Activated naive CD8-positive, alpha-beta T cell treated with anti-CD3 and anti-CD28 coated beads for 36 hours (primary cell): ENCODE data around the gene HECTD1. TPM values are rescaled to one million over a fixed set of nuclear protein-coding genes. Genes with fewer than 3 reads are reported as not detected.
"Not testable (repeated sequence)": the region's sequence is repeated elsewhere in the genome, so short reads cannot be mapped to it uniquely, and the experiment has no call there.

ENCODE experiments used
- DNase-seq: peaks from one replicate; pipeline ENCODE4 v3.0.0; 2021
- H3K27ac Mint-ChIP-seq: one replicate; pipeline ENCODE4 v1.8.0; 2022; ENCODE audit warnings: mild to moderate bottlenecking, moderate library complexity, mixed read lengths
- H3K27me3 Mint-ChIP-seq: one replicate; pipeline ENCODE4 v1.8.0; 2022; ENCODE audit warnings: mild to moderate bottlenecking, mixed read lengths
- H3K36me3 Mint-ChIP-seq: one replicate; pipeline ENCODE4 v1.8.0; 2021; ENCODE audit warnings: mild to moderate bottlenecking, mixed read lengths
- H3K4me1 Mint-ChIP-seq: one replicate; pipeline ENCODE4 v1.8.0; 2021; ENCODE audit warnings: mixed read lengths
- H3K4me3 Mint-ChIP-seq: one replicate; pipeline ENCODE4 v1.8.0; 2022; ENCODE audit warnings: mild to moderate bottlenecking, moderate library complexity, mixed read lengths
- H3K9me3 Mint-ChIP-seq: one replicate; pipeline ENCODE4 v1.8.0; 2022; ENCODE audit warnings: mixed read lengths
- total RNA-seq, 2 experiments: library from RNA; stranded (reverse); gene quantifications; one replicate each; pipeline ENCODE4 v1.2.3, GENCODE V29; 2021

Gene HECTD1
- total RNA-seq, 2 experiments from 2014 or later: 78.6 to 89.2 TPM

DNA sequence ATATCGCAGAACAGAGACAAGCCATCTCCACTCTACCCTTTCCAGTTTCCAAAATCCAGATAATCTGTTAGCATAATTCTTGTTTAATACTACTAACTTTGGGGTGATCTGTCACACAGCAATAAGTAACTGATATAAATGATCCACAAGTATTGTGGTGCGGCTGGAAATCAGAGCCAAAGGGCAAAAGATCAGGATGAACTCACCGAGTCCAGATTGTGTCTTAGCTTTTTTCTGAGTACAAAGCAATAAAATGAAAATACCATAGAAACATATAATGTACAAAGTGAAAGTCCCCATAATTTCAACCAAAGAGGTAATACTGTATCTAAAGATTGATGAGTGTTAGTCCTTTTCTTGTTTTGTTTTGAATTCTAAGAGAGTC lies 17.4 kb downstream of the HECTD1 start:
- no peak overlapping the region for H3K27ac Mint-ChIP-seq
- H3K4me3 Mint-ChIP-seq: no peak overlapping the region
- DNase-seq: no peak
- H3K4me1 Mint-ChIP-seq: peaks cover 31% of the 10 kb centered on the region
- H3K9me3 Mint-ChIP-seq: no peaks in the 10 kb centered on the region
- peaks cover 32% of the 10 kb centered on the region for H3K36me3 Mint-ChIP-seq
- no peaks in the 10 kb centered on the region for H3K27me3 Mint-ChIP-seq

- H3K27ac Mint-ChIP-seq: no peak overlapping the region
- H3K9me3 Mint-ChIP-seq: no peaks in the 10 kb centered on the region
- H3K4me3 Mint-ChIP-seq: no peak overlapping the region
- DNase-seq: no peak
- peaks cover 34% of the 10 kb centered on the region for H3K36me3 Mint-ChIP-seq
- H3K4me1 Mint-ChIP-seq: peaks cover 25% of the 10 kb centered on the region
- no peaks in the 10 kb centered on the region for H3K27me3 Mint-ChIP-seq
These were observed 18.0 kb downstream of the HECTD1 start for GRCh38 chr14:31189346-31190218.

DNA sequence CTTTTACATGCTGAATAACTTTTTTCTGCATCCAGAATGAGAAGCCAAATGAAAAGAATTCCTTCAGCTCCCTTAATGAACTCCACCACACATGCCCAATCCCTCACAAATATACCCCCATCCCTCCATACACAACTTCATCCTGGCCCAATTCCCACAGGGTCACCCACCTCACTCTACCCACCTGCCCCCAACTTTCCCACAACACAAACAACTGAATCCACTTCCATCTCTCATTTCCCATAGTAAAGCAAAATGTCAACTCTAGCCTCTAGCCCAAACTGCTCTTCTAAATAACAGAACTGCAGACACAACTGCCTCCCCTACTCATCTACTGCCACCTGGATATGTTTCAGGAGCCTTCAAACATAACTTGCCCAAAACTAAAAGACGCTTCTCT lies 18.8 kb downstream of the HECTD1 start:
- no peaks in the 10 kb centered on the region for H3K9me3 Mint-ChIP-seq
- no peak for DNase-seq
- peaks cover 31% of the 10 kb centered on the region for H3K36me3 Mint-ChIP-seq
- no peaks in the 10 kb centered on the region for H3K27me3 Mint-ChIP-seq
- no peak overlapping the region for H3K27ac Mint-ChIP-seq
- H3K4me1 Mint-ChIP-seq: peaks cover 19% of the 10 kb centered on the region
- no peak overlapping the region for H3K4me3 Mint-ChIP-seq

DNA sequence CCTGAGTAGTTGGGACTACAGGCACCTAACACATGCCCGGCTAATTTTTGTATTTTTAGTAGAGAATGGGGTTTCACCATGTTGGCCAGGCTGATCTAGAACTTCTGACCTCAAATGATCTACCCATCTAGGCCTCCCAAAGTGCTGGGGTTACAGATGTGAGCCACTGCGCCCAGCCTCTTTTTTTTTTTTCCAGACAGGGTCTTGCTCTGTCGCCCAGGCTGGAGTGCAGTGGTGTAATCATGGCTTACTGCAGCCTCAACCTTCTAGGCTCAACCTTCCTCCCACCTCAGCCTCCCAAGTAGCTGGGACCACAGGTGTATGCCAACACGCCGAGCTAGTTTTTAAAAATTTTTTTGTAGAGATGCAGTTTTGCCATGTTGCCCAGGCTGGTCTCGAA lies 25.6 kb downstream of the HECTD1 start:
- not testable (repeated sequence) for H3K9me3 Mint-ChIP-seq, H3K4me3 Mint-ChIP-seq, H3K27ac Mint-ChIP-seq, H3K27me3 Mint-ChIP-seq, DNase-seq, H3K4me1 Mint-ChIP-seq
- H3K36me3 Mint-ChIP-seq: peaks cover 16% of the 10 kb centered on the region

DNA sequence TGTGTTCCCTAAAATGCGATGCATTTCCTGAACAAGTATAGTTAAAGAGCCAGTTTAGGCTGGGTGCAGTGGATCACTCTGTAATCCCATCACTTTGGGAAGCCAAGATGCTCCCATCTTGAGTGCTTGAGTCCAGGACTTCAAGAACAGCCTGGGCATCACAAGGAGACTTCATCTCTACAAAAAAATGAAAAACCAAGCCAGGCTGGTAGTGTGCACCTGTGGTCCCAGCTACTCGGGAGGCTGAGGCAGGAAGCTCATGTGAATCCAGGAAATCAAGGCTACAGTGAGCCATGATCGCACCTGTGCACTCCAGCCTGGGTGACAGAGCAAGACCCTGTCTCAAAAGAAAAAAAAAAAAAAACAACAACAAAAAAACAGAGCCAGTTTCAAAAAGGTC lies 26.3 kb downstream of the HECTD1 start:
- DNase-seq: no peak
- no peaks in the 10 kb centered on the region for H3K4me1 Mint-ChIP-seq
- peaks cover 18% of the 10 kb centered on the region for H3K36me3 Mint-ChIP-seq
- H3K27ac Mint-ChIP-seq: no peak overlapping the region
- H3K27me3 Mint-ChIP-seq: no peaks in the 10 kb centered on the region
- no peak overlapping the region for H3K4me3 Mint-ChIP-seq
- H3K9me3 Mint-ChIP-seq: no peaks in the 10 kb centered on the region

GRCh38 chr14:31180299-31181051 lies 27.1 kb downstream of the HECTD1 start:
- H3K27ac Mint-ChIP-seq: no peak overlapping the region
- no peaks in the 10 kb centered on the region for H3K9me3 Mint-ChIP-seq
- no peak for DNase-seq

GRCh38 chr14:31174433-31174832 lies 33.2 kb downstream of the HECTD1 start:
- H3K4me1 Mint-ChIP-seq: no peaks in the 10 kb centered on the region
- H3K4me3 Mint-ChIP-seq: no peak overlapping the region
- H3K27ac Mint-ChIP-seq: no peak overlapping the region
- no peaks in the 10 kb centered on the region for H3K9me3 Mint-ChIP-seq
- H3K27me3 Mint-ChIP-seq: no peaks in the 10 kb centered on the region
- no peak for DNase-seq
- peaks cover 22% of the 10 kb centered on the region for H3K36me3 Mint-ChIP-seq

More at GRCh38 chr14:31180299-31181051, 27.1 kb downstream of the HECTD1 start:
- peaks cover 11% of the 10 kb centered on the region for H3K36me3 Mint-ChIP-seq
- no peaks in the 10 kb centered on the region for H3K4me1 Mint-ChIP-seq
- no peak overlapping the region for H3K4me3 Mint-ChIP-seq
- H3K27me3 Mint-ChIP-seq: no peaks in the 10 kb centered on the region

DNA sequence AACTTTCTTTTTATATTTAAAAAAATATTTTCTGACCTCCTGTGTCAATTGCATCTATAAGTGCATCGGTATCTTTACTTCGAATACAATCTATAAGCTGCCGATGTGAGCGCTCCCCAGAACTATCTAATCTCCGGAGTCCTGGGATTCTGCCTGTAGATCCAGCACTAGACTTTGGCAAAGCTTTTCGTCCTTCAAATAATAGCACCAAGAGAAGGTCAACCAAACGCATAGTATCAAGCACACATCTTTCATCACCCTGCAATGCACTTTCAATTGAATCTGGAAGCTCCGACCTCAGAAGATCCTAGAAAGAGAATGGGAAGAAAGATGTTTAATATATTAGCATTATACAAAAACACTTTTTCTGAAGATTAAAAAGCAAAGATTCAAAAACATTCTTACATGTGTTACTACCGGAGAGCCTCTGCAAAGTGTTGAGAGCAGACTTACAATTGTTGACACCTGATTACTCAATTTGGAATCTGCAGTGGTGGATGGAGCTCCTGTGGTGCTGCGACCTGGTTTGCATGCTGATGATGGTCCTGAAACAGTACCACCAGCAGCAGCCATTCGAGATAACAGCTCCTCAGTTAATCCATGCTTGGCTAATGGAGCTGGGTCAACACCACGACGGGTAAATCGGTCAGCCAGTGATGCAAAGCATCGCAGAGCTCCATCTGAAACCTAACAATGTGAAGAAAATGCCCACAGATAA lies 34.3 kb downstream of the HECTD1 start:
- Mint-ChIP-seq H3K9me3 (no peaks in the 10 kb centered on the region), H3K36me3 (peaks cover 22% of the 10 kb centered on the region), H3K4me1 (no peaks in the 10 kb centered on the region), H3K27ac (peak overlapping the region; percentile 11), H3K4me3 (no peak overlapping the region), H3K27me3 (no peaks in the 10 kb centered on the region)
- no peak for DNase-seq

- Mint-ChIP-seq H3K27me3 (no peaks in the 10 kb centered on the region), H3K4me1 (no peaks in the 10 kb centered on the region), H3K27ac (no peak overlapping the region), H3K9me3 (no peaks in the 10 kb centered on the region), H3K36me3 (peaks cover 17% of the 10 kb centered on the region), H3K4me3 (no peak overlapping the region)
- DNase-seq: no peak
These were observed 35.5 kb downstream of the HECTD1 start for GRCh38 chr14:31172084-31172483.

DNA sequence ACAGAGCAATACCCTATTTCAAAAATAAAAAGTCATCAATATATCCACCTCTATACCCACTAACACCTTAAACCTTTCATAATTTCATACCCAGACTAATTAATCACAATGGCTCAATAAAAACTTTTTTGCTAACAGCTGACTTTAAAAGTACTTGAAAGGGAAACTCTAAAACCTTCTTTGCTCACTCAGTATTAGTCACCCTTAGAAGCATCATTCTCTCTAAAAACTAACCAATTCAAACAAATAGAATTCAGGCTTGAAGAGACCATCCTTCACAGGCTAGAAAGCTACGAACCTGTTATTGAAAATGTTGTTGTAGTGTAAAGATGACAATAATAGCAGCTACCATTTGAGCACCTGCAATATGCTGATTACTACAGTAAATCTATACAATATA lies 37.2 kb downstream of the HECTD1 start:
- Mint-ChIP-seq H3K27ac (no peak overlapping the region), H3K36me3 (peaks cover 18% of the 10 kb centered on the region), H3K4me3 (no peak overlapping the region), H3K27me3 (no peaks in the 10 kb centered on the region), H3K9me3 (no peaks in the 10 kb centered on the region), H3K4me1 (no peaks in the 10 kb centered on the region)
- no peak for DNase-seq

DNA sequence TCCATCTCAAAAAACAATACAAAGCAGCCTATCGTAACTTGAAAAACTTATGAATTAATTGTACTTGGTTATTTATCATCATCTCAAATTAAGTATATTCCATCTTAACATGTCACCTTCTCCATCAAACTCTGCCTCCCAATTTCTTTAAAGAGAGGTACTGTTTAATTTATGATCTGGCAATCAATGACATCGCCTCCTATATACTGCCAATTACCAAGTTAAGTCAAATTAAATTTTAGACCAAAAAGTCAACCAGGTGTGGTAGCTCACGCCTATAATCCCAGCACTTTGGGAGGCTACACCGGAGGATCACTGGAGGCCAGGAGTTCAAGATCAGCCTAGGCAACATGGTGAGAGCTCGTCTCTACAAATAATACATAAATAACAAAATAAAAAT lies 37.7 kb downstream of the HECTD1 start:
- H3K27ac Mint-ChIP-seq: no peak overlapping the region
- no peaks in the 10 kb centered on the region for H3K27me3 Mint-ChIP-seq
- peaks cover 21% of the 10 kb centered on the region for H3K36me3 Mint-ChIP-seq
- no peak overlapping the region for H3K4me3 Mint-ChIP-seq
- H3K9me3 Mint-ChIP-seq: no peaks in the 10 kb centered on the region
- no peak for DNase-seq
- no peaks in the 10 kb centered on the region for H3K4me1 Mint-ChIP-seq

GRCh38 chr14:31167032-31167431 lies 40.6 kb downstream of the HECTD1 start:
- no peaks in the 10 kb centered on the region for H3K9me3 Mint-ChIP-seq
- DNase-seq: no peak
- no peak overlapping the region for H3K4me3 Mint-ChIP-seq
- no peaks in the 10 kb centered on the region for H3K27me3 Mint-ChIP-seq
- no peak overlapping the region for H3K27ac Mint-ChIP-seq
- H3K4me1 Mint-ChIP-seq: no peaks in the 10 kb centered on the region
- peaks cover 15% of the 10 kb centered on the region for H3K36me3 Mint-ChIP-seq

GRCh38 chr14:31166271-31166561 lies 41.4 kb downstream of the HECTD1 start:
- Mint-ChIP-seq H3K27ac (no peak overlapping the region), H3K9me3 (no peaks in the 10 kb centered on the region), H3K4me1 (no peaks in the 10 kb centered on the region), H3K27me3 (no peaks in the 10 kb centered on the region), H3K36me3 (peaks cover 15% of the 10 kb centered on the region), H3K4me3 (no peak overlapping the region)
- no peak for DNase-seq

DNA sequence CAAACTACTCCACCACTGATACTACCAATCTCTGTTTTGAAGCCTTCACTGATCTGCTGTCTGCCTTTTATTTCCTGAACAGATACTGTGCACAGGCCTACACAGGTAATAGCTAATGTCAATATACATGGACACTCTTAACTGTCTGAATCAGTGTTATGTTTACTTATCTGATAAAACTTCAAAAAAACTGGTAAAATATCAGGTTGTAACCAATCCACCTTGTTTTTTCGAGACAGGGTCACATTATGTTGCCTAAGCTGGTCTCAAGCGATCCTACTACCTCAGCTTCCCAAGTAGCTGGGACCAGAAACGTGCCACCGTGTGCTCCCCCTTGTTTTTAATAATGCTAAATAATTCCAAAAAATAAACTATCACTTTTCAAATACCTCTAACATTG lies 43.5 kb downstream of the HECTD1 start:
- Mint-ChIP-seq H3K27ac (no peak overlapping the region), H3K4me1 (no peaks in the 10 kb centered on the region), H3K4me3 (no peak overlapping the region), H3K27me3 (no peaks in the 10 kb centered on the region), H3K36me3 (peaks cover 11% of the 10 kb centered on the region), H3K9me3 (no peaks in the 10 kb centered on the region)
- no peak for DNase-seq

- Mint-ChIP-seq H3K9me3 (no peaks in the 10 kb centered on the region), H3K27ac (no peak overlapping the region), H3K4me3 (no peak overlapping the region), H3K36me3 (peaks cover 11% of the 10 kb centered on the region), H3K4me1 (no peaks in the 10 kb centered on the region), H3K27me3 (no peaks in the 10 kb centered on the region)
- no peak for DNase-seq
These were observed 44.5 kb downstream of the HECTD1 start for GRCh38 chr14:31162910-31163649.
